ENCODE measurements around the gene RAP1GAP. TPM values are rescaled to one million over a fixed set of nuclear protein-coding genes. Genes with fewer than 3 reads are reported as not detected.

RAP1GAP gene
- total RNA-seq, 3 donors from 2014 or later = 0.32 to 7.2 (median 6.0) TPM

DNA sequence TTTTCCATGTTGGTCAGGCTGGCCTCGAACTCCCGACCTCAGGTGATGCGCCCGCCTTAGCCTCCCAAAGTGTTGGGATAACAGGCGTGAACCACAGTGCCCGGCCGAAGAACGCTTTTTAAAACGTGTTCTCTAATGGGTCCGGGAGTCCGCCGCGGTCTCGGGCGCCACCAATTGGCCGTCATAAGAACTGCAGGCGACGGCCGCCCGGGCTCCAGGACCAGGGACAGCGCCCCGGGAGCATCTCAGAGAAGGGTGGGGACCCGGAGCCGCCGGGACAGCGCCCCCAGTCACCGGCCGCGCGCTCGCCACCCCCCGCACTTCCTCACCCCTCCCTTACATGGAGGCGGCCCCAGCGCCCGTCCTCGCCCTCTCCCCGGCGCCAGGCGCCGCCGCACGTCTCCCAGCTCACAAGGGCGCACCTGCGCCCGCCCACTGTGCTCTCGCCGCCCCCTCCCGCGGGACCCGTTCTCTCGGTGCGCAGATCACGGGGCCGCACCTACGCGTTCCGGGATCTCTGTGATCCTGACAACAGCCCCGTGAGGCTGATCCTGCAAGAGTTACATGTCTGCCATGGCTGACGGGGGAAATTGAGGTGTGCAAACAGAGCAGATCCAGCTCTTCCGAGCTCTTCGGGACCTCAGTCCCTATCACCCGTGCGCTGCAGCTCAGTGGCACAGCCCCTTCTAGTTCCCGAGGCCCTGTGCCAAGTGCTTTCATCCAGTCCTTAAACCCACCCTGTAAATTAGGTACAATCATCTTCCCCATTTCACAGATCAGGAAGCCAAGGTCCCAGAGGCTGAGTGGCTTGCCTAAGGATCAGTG, 9.8 kb downstream of the RAP1GAP start:
- no peaks in the 10 kb centered on the region for H3K36me3 ChIP-seq
- DNase-seq (ENCODE audit: low spot score in 2 of 2) = peak; percentile 68 to 80
- no peak for TF ChIP-seq POLR2A (IDR thresholded peaks at IDR 0.05)
- TF ChIP-seq POLR2AphosphoS5 (IDR thresholded peaks at IDR 0.05) = no peak
- TF ChIP-seq CTCF (IDR thresholded peaks at IDR 0.05) = peak; percentile 50 to 96 (median 95)
- no peak overlapping the region for H3K27ac ChIP-seq
- H3K4me3 ChIP-seq = peak overlapping the region in 2 of 3 donors; percentile 16 to 42
- H3K9me3 ChIP-seq = no peaks in the 10 kb centered on the region
- intact Hi-C loops (cut with DNase I; ENCODE audit: low total_unique reads) = no loop called here
- no peaks in the 10 kb centered on the region for H3K27me3 ChIP-seq
- peaks cover 0 to 5% of the 10 kb centered on the region in 2 donors for H3K4me1 ChIP-seq

DNA sequence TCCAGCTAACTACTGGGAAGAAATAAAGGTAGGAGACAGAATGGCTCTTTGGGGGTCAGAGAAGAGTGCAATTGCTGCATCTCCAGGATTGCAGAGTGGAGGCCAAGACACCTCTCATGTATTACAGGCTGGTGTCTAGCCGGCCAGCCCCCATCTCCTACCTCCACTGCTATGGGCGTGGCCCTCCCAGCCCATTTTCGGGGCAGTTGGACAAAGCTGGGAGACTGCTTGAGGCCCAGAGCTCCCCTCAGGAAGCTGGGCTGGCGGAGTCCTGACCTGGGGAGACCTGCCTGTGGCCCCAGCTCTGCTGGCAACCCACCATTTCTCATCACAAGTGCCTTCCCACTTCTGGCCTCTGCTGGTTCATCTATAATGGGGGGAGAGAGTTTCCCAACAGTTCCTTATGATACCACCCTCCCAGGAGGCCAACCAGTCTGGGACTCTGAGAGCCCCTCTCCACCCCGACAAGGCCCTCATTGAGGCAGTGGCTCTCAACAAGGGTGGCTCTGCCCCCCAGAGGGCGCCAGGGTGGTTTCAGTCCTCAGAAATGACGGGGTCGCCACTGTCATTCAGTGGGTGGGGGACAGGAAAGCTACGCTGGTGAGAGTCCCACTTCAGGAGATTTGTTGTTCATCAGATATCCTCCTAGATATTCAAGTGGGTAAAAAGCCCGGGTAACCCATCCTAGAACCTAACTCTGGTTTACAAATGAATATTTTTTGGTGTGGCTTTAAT, 11.5 kb downstream of the RAP1GAP start:
- intact Hi-C loops (cut with DNase I; ENCODE audit: low total_unique reads) = no loop called here
- no peak for DNase-seq (ENCODE audit: low spot score in 2 of 2)

DNA sequence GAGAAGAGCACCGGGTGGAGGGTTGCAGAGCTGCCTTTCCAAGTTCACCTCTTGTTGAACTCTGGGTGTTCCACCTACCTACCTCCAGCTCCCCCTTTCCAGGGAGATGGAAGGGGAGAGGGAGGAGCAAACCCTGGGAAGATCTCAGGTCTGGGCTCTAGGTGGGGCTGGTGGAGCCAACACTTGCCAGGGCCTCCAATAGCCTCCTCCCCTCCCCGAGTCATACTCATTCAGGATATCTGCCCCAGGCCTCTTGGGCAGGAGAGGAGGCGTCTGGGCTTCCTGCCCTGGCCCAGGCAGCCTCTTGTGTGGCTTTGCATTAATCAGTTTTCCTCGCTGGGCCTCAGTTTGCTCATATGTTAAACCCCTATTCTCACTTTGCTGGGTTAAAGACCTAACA, 13.4 kb downstream of the RAP1GAP start:
- DNase-seq (ENCODE audit: low spot score in 2 of 2) = no peak
- peaks cover 5 to 6% of the 10 kb centered on the region in 2 donors for H3K4me1 ChIP-seq
- intact Hi-C loops (cut with DNase I; ENCODE audit: low total_unique reads) = no loop called here
- no peaks in the 10 kb centered on the region for H3K27me3 ChIP-seq
- no peak for TF ChIP-seq CTCF (IDR thresholded peaks at IDR 0.05)
- no peak for TF ChIP-seq POLR2A (IDR thresholded peaks at IDR 0.05)
- no peak for TF ChIP-seq POLR2AphosphoS5 (IDR thresholded peaks at IDR 0.05)
- no peak overlapping the region for H3K4me3 ChIP-seq
- H3K27ac ChIP-seq = peak overlapping the region; percentile 22 to 23
- no peaks in the 10 kb centered on the region for H3K9me3 ChIP-seq
- no peaks in the 10 kb centered on the region for H3K36me3 ChIP-seq

More for the DNA sequence above, 11.5 kb downstream of the RAP1GAP start:
- H3K4me1 ChIP-seq = peaks cover 0 to 5% of the 10 kb centered on the region in 2 donors
- no peaks in the 10 kb centered on the region for H3K9me3 ChIP-seq
- no peaks in the 10 kb centered on the region for H3K27me3 ChIP-seq
- H3K4me3 ChIP-seq = no peak overlapping the region
- no peak for TF ChIP-seq POLR2AphosphoS5 (IDR thresholded peaks at IDR 0.05)
- no peak for TF ChIP-seq POLR2A (IDR thresholded peaks at IDR 0.05)
- H3K36me3 ChIP-seq = no peaks in the 10 kb centered on the region
- H3K27ac ChIP-seq = no peak overlapping the region

DNA sequence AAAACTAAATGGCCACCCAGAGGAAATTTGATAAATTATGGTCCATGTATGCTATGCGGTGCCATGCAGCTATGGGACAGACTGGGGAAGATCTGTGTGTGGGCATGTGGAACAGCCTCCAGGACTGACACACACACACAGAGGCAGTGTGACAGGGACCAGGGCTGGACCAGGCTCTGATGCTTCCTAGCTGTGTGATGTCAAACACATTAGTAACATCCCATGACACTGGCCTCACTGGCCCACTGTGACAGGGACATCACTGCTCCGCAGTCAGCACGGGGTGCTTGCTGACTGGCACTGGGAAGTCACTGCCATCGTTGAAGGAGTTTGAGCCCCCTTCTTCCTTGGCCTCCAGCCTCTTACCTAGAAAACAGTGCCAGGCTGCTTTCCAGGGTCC, 13.9 kb downstream of the RAP1GAP start:
- intact Hi-C loops (cut with DNase I; ENCODE audit: low total_unique reads) = no loop called here
- no peaks in the 10 kb centered on the region for H3K9me3 ChIP-seq
- no peak overlapping the region for H3K4me3 ChIP-seq
- peak overlapping the region in 1 of 2 donors; percentile 23 for H3K27ac ChIP-seq
- TF ChIP-seq POLR2A (IDR thresholded peaks at IDR 0.05) (no peak), POLR2AphosphoS5 (IDR thresholded peaks at IDR 0.05) (no peak), CTCF (IDR thresholded peaks at IDR 0.05) (no peak)
- H3K36me3 ChIP-seq = no peaks in the 10 kb centered on the region
- H3K27me3 ChIP-seq = no peaks in the 10 kb centered on the region
- H3K4me1 ChIP-seq = peaks cover 5 to 6% of the 10 kb centered on the region in 2 donors
- no peak for DNase-seq (ENCODE audit: low spot score in 2 of 2)

DNA sequence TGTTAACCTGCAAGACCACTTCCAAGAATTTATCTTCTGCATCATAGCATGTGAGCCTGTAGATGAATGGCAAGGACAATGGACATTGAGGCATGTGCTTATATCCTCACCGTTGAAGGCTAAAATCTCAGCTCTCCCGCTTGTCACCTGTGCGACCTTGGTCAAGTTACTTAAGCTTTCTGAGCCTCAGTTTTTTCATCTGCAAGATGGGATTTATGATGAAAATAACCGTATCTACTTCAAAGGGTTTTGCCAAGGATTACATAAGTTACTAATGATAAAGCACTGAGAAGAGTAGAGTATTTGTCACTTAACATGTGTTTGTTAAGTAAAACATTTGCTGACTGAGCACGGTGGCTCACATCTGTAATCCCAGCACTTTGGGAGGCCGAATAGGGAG, 14.9 kb downstream of the RAP1GAP start:
- intact Hi-C loops (cut with DNase I; ENCODE audit: low total_unique reads) = loop anchor here (5.0 kb wide), 1 partner anchor 972 kb away; no protein-coding TSS in a partner anchor
- Histone ChIP-seq H3K27me3 (no peaks in the 10 kb centered on the region), H3K27ac (no peak overlapping the region), H3K36me3 (no peaks in the 10 kb centered on the region), H3K4me1 (peaks cover 5 to 6% of the 10 kb centered on the region in 2 donors), H3K4me3 (no peak overlapping the region), H3K9me3 (no peaks in the 10 kb centered on the region)
- no peak for DNase-seq (ENCODE audit: low spot score in 2 of 2)
- TF ChIP-seq CTCF (IDR thresholded peaks at IDR 0.05) = no peak
